ENCODE measurements around the gene IKZF1.

DNA sequence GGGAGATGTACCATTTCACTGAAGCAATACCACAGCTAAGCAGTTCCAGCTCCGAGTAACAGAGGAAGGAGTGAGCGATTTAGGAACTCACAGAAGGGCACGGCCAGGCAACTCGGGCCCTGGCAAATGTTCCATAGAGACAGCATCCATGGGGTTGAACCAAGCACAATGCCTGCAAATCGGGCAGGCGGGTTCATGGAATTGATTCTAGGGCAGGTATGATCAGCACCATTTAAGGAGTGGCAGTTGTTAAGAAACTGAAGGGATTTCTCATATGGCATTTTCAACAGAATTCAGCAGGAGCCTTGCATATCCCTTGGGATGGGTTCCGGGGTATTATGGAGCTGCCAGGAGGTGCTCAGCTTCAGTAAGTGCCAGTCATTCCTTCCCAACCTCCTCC, 66.4 kb downstream of the IKZF1 start:
- TF ChIP-seq CTCF (conservative IDR thresholded peaks at IDR 0.05 in 1 of 2, IDR thresholded peaks at IDR 0.05 in 1 of 2; ENCODE audit: extremely low read depth in 1 of 2, insufficient read depth in 1 of 2, low read depth in 1 of 2, low read length in 2 of 2) (no peak), EZH2 (IDR thresholded peaks at IDR 0.05; ENCODE audit: borderline replicate concordance, low read length) (no peak)
